Cerebellar nuclear complex (tissue), 1 donor: ENCODE results near the gene CBX4.

Experiments used
- DNase-seq, 2 experiments: peaks; one replicate each; lab custom pipeline; 2025; lab: John Stamatoyannopoulos, UW

Gene CBX4

GRCh38 chr17:79811868-79812352, 27.3 kb downstream of the CBX4 start:
- DNase-seq: no peak

- no peak for DNase-seq
These were observed 28.0 kb downstream of the CBX4 start for GRCh38 chr17:79811011-79811867.

GRCh38 chr17:79810130-79811010, 28.9 kb downstream of the CBX4 start:
- no peak for DNase-seq

- no peak for DNase-seq
These were observed 29.6 kb downstream of the CBX4 start for GRCh38 chr17:79809530-79810129.

- DNase-seq: no peak
These were observed 30.3 kb downstream of the CBX4 start for GRCh38 chr17:79808763-79809529.

- no peak for DNase-seq
These were observed 32.1 kb downstream of the CBX4 start for GRCh38 chr17:79806863-79807720.

- no peak for DNase-seq
These were observed 32.8 kb downstream of the CBX4 start for GRCh38 chr17:79806446-79806760.

- DNase-seq: no peak
These were observed 34.2 kb downstream of the CBX4 start for GRCh38 chr17:79804856-79805696.

GRCh38 chr17:79803997-79804855, 35.0 kb downstream of the CBX4 start:
- DNase-seq: no peak

GRCh38 chr17:79803421-79803996, 35.7 kb downstream of the CBX4 start:
- DNase-seq: no peak

GRCh38 chr17:79802736-79803420, 36.4 kb downstream of the CBX4 start:
- no peak for DNase-seq

- DNase-seq: no peak
These were observed 37.1 kb downstream of the CBX4 start for GRCh38 chr17:79802039-79802735.

GRCh38 chr17:79801156-79802038, 37.8 kb downstream of the CBX4 start:
- no peak for DNase-seq

GRCh38 chr17:79800325-79801155, 38.7 kb downstream of the CBX4 start:
- DNase-seq: no peak
